Measurements from ENCODE around the gene ACAD10.

The ACAD10 gene

DNA sequence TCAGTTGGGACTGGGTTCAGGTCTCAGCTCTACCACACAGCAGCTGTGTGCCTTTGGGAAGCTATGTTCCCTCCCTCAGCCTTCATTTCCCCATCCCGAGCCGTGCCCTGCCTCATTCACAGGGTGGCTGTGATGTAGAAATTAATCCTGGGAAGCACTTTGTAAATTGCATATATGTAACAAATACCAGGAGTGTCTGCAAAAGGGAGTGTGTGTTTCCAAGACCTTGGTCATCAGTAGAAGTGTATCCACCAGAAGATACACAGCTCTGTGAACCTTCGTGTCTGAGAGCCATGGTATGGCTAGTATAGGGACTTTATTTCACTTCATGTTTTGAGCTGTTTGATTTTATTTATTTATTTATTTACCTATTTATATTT, 107.0 kb downstream of the ACAD10 start:
- TF ChIP-seq GATA2 (IDR thresholded peaks at IDR 0.05; ENCODE audit: low read depth, low read length) = no peak
- TF ChIP-seq GATA3 (IDR thresholded peaks at IDR 0.05; ENCODE audit: low read depth, low read length) = no peak

DNA sequence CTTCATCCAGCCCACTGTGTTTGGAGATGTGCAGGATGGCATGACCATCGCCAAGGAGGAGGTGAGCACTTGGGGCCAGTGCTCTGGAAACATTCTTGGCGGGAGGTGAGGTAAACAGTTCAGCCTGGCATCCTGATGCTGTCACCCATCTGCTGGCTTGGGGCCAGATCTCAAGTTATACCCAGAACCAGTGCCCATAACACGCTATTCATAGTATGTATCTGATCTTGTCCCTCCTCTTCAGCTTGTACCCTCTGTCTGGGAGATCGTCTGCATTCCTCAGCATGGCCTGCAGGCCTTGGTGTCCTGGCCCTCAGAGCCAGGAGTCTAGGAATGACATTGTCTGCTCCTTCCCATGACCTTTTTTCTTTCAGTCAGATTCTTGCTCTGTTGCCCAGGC, 112.3 kb downstream of the ACAD10 start:
- TF ChIP-seq GATA2 (IDR thresholded peaks at IDR 0.05; ENCODE audit: low read depth, low read length) (no peak), GATA3 (IDR thresholded peaks at IDR 0.05; ENCODE audit: low read depth, low read length) (no peak)

- TF ChIP-seq GATA3 (IDR thresholded peaks at IDR 0.05; ENCODE audit: low read depth, low read length) (no peak), GATA2 (IDR thresholded peaks at IDR 0.05; ENCODE audit: low read depth, low read length) (no peak)
Observed at GRCh38 chr12:111799758-111800157, 113.9 kb downstream of the ACAD10 start.

- no peak for TF ChIP-seq GATA3 (IDR thresholded peaks at IDR 0.05; ENCODE audit: low read depth, low read length)
- no peak for TF ChIP-seq GATA2 (IDR thresholded peaks at IDR 0.05; ENCODE audit: low read depth, low read length)
Observed at GRCh38 chr12:111803038-111803626, 117.3 kb downstream of the ACAD10 start.

- no peak for TF ChIP-seq GATA3 (IDR thresholded peaks at IDR 0.05; ENCODE audit: low read depth, low read length)
- no peak for TF ChIP-seq GATA2 (IDR thresholded peaks at IDR 0.05; ENCODE audit: low read depth, low read length)
Observed at GRCh38 chr12:111803851-111804250, 118.0 kb downstream of the ACAD10 start.

DNA sequence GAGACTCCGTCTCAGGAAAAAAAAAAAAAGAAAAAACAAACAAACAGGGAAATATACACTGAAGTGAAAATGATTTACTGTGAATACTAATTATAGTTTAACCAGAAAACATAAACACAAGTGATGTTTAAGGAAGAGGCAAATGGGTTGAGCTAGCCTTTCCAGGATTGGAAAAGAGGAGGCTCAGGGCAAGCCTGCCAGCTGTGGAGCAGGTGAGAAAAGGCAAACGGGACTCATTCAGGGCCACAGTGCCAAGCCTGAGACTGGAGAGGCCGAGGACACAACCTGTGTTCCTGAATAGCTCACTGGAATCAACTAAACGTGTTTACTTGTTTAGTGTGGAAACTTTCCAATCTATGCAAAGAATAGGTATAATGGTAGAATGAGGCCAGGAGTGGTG, 120.5 kb downstream of the ACAD10 start:
- no peak for TF ChIP-seq GATA3 (IDR thresholded peaks at IDR 0.05; ENCODE audit: low read depth, low read length)
- TF ChIP-seq GATA2 (IDR thresholded peaks at IDR 0.05; ENCODE audit: low read depth, low read length) = no peak
